Thymus (tissue), 14 donors: ENCODE data around the gene ARF6. TPM values are rescaled to one million over a fixed set of nuclear protein-coding genes. Genes with fewer than 3 reads are reported as not detected.
A peak's percentile ranks its signal among the peaks of the same experiment; 100 is the strongest.

ENCODE experiments used
- DNase-seq, 9 donors: peaks; one replicate each; pipeline ENCODE4 v3.0.0-alpha.2; 2013; ENCODE audit warnings: low spot score in 9 of 9, low read depth in 6 of 9, missing footprints in 1 of 9
- H3K27ac ChIP-seq, 2 donors: one replicate each; pipeline ENCODE4 v1.5.1; 2013; ENCODE audit warnings: control low read depth in 1 of 2, low read depth in 1 of 2, low read length in 1 of 2, mild to moderate bottlenecking in 1 of 2, moderate library complexity in 1 of 2
- H3K27me3 ChIP-seq, 2 donors: one replicate each; pipeline ENCODE4 v1.5.1; 2013; ENCODE audit warnings: low read length in 1 of 2; ENCODE audit not compliant: control insufficient read depth in 2 of 2, insufficient read depth in 1 of 2
- H3K36me3 ChIP-seq, 2 donors: one replicate each; pipeline ENCODE4 v1.5.1; 2013; ENCODE audit warnings: low read length in 1 of 2, mild to moderate bottlenecking in 1 of 2, moderate library complexity in 1 of 2; ENCODE audit not compliant: control insufficient read depth in 2 of 2, insufficient read depth in 2 of 2
- H3K4me1 ChIP-seq, 2 donors: one replicate each; pipeline ENCODE4 v1.5.1; 2013; ENCODE audit warnings: low read length in 2 of 2; ENCODE audit not compliant: control insufficient read depth in 2 of 2, insufficient read depth in 2 of 2
- H3K4me3 ChIP-seq, 2 donors: one replicate each; pipeline ENCODE4 v1.5.1; 2013; ENCODE audit warnings: low read length in 2 of 2, control low read depth in 1 of 2, mild to moderate bottlenecking in 1 of 2
- H3K9me3 ChIP-seq, 2 donors: one replicate each; pipeline ENCODE4 v1.5.1; 2013; ENCODE audit warnings: low read length in 1 of 2, mild to moderate bottlenecking in 1 of 2; ENCODE audit not compliant: control insufficient read depth in 2 of 2, insufficient read depth in 1 of 2
- WGBS: extraction: QIAGEN DNeasy Blood & Tissue Kit; methylation state at CpG from one replicate; pipeline ENCODE4 v1.1.7; 2013; 5-methylcytosine and 5-hydroxymethylcytosine counted together
- long read RNA-seq, 10 donors: transcript quantifications; one replicate each; lab custom pipeline, GENCODE V29; 2026
- polyA plus RNA-seq: library from polyadenylated mRNA; stranded (reverse); fragments of 200-250 nt; gene quantifications from one replicate; pipeline ENCODE4 v1.2.3, GENCODE V29; 2013
- total RNA-seq: library from RNA; stranded (reverse); fragments of 120-200 nt; gene quantifications from one replicate; pipeline ENCODE4 v1.2.4, GENCODE V29; 2013
- donor health status: healthy.

Gene ARF6
- total RNA-seq, result 34.8 TPM
- 72.0 TPM for polyA plus RNA-seq
- long read RNA-seq, donor 1, transcript ARF6-201 (2 exons, 3,865 nt), result major isoform, 5 of 5 reads
- long read RNA-seq, donor 1, partial matches to known transcripts, result 0 of 5 reads
- long read RNA-seq, donor 1, other reads (novel, unspliced or antisense), result 0 of 5 reads
- long read RNA-seq, donor 2, result 0 reads
- long read RNA-seq, donor 3, transcript ARF6-201 (2 exons, 3,865 nt), result major isoform, 42 of 42 reads
- long read RNA-seq, donor 3, partial matches to known transcripts, result 0 of 42 reads
- long read RNA-seq, donor 3, other reads (novel, unspliced or antisense), result 0 of 42 reads
- long read RNA-seq, donor 4, transcript ARF6-201 (2 exons, 3,865 nt), result major isoform, 17 of 17 reads
- long read RNA-seq, donor 4, partial matches to known transcripts, result 0 of 17 reads
- long read RNA-seq, donor 4, other reads (novel, unspliced or antisense), result 0 of 17 reads
- long read RNA-seq, donor 5, transcript ARF6-201 (2 exons, 3,865 nt), result major isoform, 44 of 44 reads
- long read RNA-seq, donor 5, partial matches to known transcripts, result 0 of 44 reads
- long read RNA-seq, donor 5, other reads (novel, unspliced or antisense), result 0 of 44 reads
- long read RNA-seq, donor 6, transcript ARF6-201 (2 exons, 3,865 nt), result major isoform, 23 of 23 reads
- long read RNA-seq, donor 6, partial matches to known transcripts, result 0 of 23 reads
- long read RNA-seq, donor 6, other reads (novel, unspliced or antisense), result 0 of 23 reads
- long read RNA-seq, donor 7, transcript ARF6-201 (2 exons, 3,865 nt), result major isoform, 41 of 41 reads
- long read RNA-seq, donor 7, partial matches to known transcripts, result 0 of 41 reads
- long read RNA-seq, donor 7, other reads (novel, unspliced or antisense), result 0 of 41 reads
- long read RNA-seq, donor 8, transcript ARF6-201 (2 exons, 3,865 nt), result major isoform, 13 of 13 reads
- long read RNA-seq, donor 8, partial matches to known transcripts, result 0 of 13 reads
- long read RNA-seq, donor 8, other reads (novel, unspliced or antisense), result 0 of 13 reads
- long read RNA-seq, donor 9, transcript ARF6-201 (2 exons, 3,865 nt), result major isoform, 18 of 18 reads
- long read RNA-seq, donor 9, partial matches to known transcripts, result 0 of 18 reads
- long read RNA-seq, donor 9, other reads (novel, unspliced or antisense), result 0 of 18 reads
- long read RNA-seq, donor 10, transcript ARF6-201 (2 exons, 3,865 nt), result major isoform, 26 of 26 reads
- long read RNA-seq, donor 10, partial matches to known transcripts, result 0 of 26 reads
- long read RNA-seq, donor 10, other reads (novel, unspliced or antisense), result 0 of 26 reads

DNA sequence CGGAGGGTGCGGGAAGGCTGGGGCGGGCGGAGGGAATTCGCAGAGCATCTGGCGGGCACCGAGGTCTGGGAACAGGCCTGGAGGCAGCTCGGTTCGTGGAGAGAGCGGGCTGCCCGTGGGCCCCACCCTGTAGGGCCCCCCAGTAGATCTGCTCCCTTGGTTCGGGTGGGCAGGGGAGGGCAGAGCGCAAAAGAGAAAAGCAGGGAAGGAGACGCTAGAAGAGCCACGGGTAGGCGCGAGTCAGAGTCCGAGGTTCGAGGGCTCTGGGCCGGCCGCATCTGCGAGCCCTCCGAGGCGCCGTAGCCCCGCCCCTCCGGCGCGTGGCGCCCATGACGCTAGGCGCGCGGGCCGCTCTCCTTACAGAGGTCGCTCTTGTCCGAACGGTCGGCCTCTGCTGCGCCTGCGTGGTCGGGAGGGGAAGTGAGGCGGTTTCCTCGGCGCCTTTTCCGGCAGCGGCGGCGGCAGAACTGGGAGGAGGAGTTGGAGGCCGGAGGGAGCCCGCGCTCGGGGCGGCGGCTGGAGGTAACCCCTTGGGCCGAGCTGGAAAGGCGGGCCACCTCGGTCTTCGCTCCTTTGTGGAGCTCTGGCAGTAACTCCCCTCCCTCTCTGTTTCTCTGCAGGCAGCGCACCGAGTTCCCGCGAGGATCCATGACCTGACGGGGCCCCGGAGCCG, at the start of gene ARF6:
TSS of gene ARF6 (plus strand) at position 447 of the 673 bp plus-strand sequence. CDS start 655 bp downstream, outside the sequence.
- WGBS, result under 1% methylated on average over 66 of the region's 66 CpGs

GRCh38 chr14:49849213-49849847, 43.6 kb upstream of the ARF6 start:
- WGBS, result 95% methylated on average over 1 of the region's 1 CpG
- H3K4me3 ChIP-seq, result no peak overlapping the region
- no peaks in the 10 kb centered on the region for H3K9me3 ChIP-seq
- H3K27me3 ChIP-seq, result no peaks in the 10 kb centered on the region
- H3K27ac ChIP-seq, result no peak overlapping the region
- H3K4me1 ChIP-seq, result peaks cover 0 to 4% of the 10 kb centered on the region in 2 donors
- H3K36me3 ChIP-seq, result peaks cover 10 to 36% of the 10 kb centered on the region in 2 donors
- DNase-seq, result no peak

More for the DNA sequence above, at the start of gene ARF6:
- Histone ChIP-seq H3K27ac (peak within 1 kb of the TSS; percentile 99), H3K36me3 (peaks cover 6 to 9% of the 10 kb centered on the region in 2 donors), H3K4me1 (peaks cover 4 to 8% of the 10 kb centered on the region in 2 donors), H3K27me3 (no peaks in the 10 kb centered on the region), H3K9me3 (no peaks in the 10 kb centered on the region), H3K4me3 (peak within 1 kb of the TSS; percentile 85 to 99)
- DNase-seq, result peak; percentile 83 to 97 (median 91)

DNA sequence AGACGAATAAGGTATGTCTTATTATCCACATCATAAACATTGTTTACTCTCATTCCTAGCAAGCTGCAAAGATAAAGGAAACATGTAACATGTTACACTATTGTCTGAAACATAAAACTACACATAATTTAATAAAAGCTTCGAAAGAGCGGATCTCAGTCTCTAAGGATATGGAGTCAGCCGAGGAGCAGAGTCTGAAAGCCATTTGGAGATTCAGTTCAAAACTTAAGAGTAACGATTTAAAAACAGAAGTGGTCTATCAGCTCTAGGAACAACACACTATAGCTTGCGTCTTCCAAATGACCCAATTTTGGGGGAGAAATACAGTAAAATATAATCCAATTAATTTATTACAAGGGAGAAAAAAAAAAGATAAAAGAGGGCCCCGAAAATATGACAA, 41.1 kb upstream of the ARF6 start:
- peak in 1 of 9 donors; percentile 10 for DNase-seq
- Histone ChIP-seq H3K27ac (peak overlapping the region in 1 of 2 donors; percentile 83), H3K4me3 (peak overlapping the region; percentile 61 to 96), H3K9me3 (peaks cover 0 to 2% of the 10 kb centered on the region in 2 donors), H3K4me1 (peaks cover 0 to 4% of the 10 kb centered on the region in 2 donors), H3K36me3 (peaks cover 4 to 26% of the 10 kb centered on the region in 2 donors), H3K27me3 (no peaks in the 10 kb centered on the region)
- 16% methylated on average over 7 of the region's 7 CpGs for WGBS

DNA sequence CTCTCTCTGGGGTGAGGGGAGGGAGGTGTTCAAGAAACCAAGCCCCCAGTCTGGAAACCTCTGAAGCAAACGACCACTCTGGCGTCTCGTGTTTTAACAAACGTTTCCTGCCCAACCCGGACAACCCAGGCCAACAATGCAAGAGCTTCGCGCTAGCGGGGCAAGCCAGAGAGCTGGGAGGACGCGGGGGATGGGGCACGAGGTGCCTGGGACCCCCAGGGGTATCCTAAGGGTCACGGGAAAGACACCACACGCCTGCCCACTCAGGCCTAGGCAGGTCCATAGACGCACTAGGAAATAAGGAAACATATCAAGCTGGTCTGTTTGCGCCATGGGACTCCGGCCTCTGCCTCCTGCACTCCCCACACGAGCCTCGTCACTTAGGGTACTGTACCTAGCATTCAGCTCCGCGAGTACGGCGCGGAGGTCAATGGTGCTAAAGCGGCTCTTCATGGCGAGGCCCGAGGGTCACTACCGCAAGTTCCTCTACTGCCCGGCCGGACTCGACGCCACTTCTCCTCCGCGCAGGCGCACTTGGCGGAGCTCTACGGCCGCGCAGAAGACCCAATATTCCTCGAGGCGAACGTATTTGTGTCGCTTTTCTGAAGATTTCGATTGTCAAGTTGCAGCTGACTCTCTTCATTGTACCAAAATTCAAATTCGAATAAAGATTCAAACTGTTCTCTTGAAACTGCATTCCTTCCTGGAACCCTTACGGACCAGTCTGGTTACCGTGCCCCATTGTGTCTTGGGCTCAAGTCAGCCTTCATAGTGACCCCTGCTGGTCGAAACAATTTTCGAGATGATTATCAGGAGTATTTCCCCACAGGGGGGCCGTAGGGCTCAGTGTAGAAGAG, 40.4 kb upstream of the ARF6 start, which contains the start of gene NEMF:
TSS of gene NEMF (minus strand) at position 488 of the 857 bp plus-strand sequence. CDS start at position 453, 35 bp downstream.
- Histone ChIP-seq H3K27me3 (no peaks in the 10 kb centered on the region), H3K27ac (peak within 1 kb of the TSS; percentile 64 to 83), H3K4me1 (peaks cover 0 to 5% of the 10 kb centered on the region in 2 donors), H3K36me3 (peaks cover 4 to 26% of the 10 kb centered on the region in 2 donors), H3K4me3 (peak within 1 kb of the TSS; percentile 61 to 96), H3K9me3 (peaks cover 0 to 2% of the 10 kb centered on the region in 2 donors)
- under 1% methylated on average over 49 of the region's 49 CpGs for WGBS
- peak; percentile 73 to 97 (median 91) for DNase-seq

DNA sequence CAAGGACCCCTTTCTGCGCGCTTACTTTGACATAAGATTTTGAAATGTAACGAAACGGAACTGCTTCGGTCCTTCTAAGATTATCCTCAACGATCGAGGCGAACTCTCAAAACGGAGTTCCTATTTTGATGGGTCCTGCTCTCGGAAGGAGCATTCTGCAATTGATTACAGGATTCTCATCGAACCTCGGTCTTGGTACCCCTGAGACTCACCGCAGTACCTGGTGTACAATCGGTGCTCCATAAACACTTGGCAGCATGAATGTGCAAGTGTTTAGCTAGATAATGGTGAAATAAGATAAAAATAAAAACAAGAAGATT, 39.8 kb upstream of the ARF6 start:
- Histone ChIP-seq H3K27me3 (no peaks in the 10 kb centered on the region), H3K4me3 (peak overlapping the region; percentile 61 to 96), H3K9me3 (peaks cover 0 to 2% of the 10 kb centered on the region in 2 donors), H3K27ac (peak overlapping the region; percentile 64 to 83), H3K4me1 (peaks cover 0 to 8% of the 10 kb centered on the region in 2 donors), H3K36me3 (peaks cover 4 to 22% of the 10 kb centered on the region in 2 donors)
- 1% methylated on average over 14 of the region's 14 CpGs for WGBS
- no peak for DNase-seq

DNA sequence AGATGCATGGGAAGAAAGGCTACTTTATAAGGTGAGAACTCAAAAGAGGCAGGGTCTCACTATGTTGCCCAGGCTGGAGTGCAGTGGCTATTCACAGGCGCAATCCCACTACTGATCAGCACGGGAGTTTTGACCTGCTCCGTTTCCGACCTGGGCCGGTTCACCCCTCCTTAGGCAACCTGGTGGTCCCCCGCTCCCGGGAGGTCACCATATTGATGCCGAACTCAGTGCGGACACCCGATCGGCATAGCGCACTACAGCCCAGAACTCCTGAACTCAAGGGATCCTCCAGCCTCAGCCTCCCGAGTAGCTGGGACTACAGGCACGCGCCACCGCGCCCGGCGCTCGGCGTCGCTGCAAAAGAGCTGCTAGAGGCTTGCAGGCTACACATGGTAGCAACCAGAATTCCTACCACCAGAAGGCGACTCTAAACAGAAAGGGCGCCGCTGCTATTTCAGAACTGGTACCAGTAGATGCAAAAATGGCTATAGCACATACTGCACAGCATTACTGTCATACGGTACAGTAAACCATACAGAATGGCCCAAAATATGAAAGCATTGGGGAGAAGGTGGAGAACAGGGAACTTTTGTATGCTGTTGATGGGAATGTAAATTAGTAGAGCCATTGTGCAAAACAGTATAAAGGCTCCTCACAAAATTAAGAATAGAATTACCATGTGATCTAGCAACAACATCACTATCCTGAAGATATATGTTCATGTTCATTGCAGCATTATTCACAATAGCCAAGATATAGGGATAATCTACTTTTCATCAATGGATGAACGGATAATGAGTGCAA, 39.1 kb upstream of the ARF6 start:
- WGBS, result 24% methylated on average over 27 of the region's 27 CpGs
- Histone ChIP-seq H3K4me3 (peak overlapping the region in 1 of 2 donors; percentile 61), H3K4me1 (peaks cover 0 to 8% of the 10 kb centered on the region in 2 donors), H3K27me3 (no peaks in the 10 kb centered on the region), H3K9me3 (peaks cover 0 to 2% of the 10 kb centered on the region in 2 donors), H3K27ac (peak overlapping the region in 1 of 2 donors; percentile 19), H3K36me3 (peaks cover 4 to 22% of the 10 kb centered on the region in 2 donors)
- DNase-seq, result peak in 7 of 9 donors; percentile 17 to 87 (median 66)
